ENCODE measurements around the gene XPR1.

DNA sequence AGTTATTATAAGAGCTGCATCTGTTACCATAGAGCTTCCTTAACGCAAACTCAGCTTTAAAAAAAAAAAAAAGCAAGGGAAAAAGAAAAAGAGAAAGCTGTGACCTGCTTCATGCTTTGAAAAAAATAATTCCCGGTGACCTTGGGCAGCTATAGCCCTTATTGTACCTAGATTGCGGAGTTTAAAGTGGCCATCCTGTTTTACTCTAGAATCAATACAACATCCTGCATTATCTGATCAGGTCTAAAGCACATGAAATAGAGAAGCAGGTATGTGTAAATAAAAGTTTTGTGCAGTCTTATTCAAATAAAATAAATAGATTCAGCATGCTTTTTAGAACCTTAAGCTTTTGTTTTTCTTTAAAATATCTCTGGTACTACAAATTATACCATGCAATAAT lies 154.1 kb downstream of the XPR1 start:
- TF ChIP-seq, protein P1, sequence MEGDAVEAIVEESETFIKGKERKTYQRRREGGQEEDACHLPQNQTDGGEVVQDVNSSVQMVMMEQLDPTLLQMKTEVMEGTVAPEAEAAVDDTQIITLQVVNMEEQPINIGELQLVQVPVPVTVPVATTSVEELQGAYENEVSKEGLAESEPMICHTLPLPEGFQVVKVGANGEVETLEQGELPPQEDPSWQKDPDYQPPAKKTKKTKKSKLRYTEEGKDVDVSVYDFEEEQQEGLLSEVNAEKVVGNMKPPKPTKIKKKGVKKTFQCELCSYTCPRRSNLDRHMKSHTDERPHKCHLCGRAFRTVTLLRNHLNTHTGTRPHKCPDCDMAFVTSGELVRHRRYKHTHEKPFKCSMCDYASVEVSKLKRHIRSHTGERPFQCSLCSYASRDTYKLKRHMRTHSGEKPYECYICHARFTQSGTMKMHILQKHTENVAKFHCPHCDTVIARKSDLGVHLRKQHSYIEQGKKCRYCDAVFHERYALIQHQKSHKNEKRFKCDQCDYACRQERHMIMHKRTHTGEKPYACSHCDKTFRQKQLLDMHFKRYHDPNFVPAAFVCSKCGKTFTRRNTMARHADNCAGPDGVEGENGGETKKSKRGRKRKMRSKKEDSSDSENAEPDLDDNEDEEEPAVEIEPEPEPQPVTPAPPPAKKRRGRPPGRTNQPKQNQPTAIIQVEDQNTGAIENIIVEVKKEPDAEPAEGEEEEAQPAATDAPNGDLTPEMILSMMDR (IDR thresholded peaks at IDR 0.05): no peak
- TF ChIP-seq POLR2A (IDR thresholded peaks at IDR 0.05; ENCODE audit: low read depth) (no peak), POLR2AphosphoS5 (IDR thresholded peaks at IDR 0.05) (no peak), EP300 (IDR thresholded peaks at IDR 0.05) (no peak)

Measured in esophagus muscularis mucosa (tissue), 4 donors.